Parathyroid adenoma (tissue), 2 donors: ENCODE data around the gene RPL22.

Experiments
- H2AFZ ChIP-seq: fragments of 300-600 bp; sonication (generic); one replicate; pipeline ENCODE4 v1.7.0; 2017; ENCODE audit warnings: antibody characterized with exemption, mild to moderate bottlenecking
- H3K27ac ChIP-seq: fragments of 300-600 bp; sonication (generic); one replicate; pipeline ENCODE4 v1.7.0; 2017
- H3K27me3 ChIP-seq: fragments of 300-600 bp; sonication (generic); one replicate; pipeline ENCODE4 v1.7.0; 2017; ENCODE audit warnings: low read length; ENCODE audit not compliant: control insufficient read depth, insufficient read depth
- H3K36me3 ChIP-seq: fragments of 300-600 bp; sonication (generic); one replicate; pipeline ENCODE4 v1.7.0; 2017; ENCODE audit warnings: low read length; ENCODE audit not compliant: control insufficient read depth, insufficient read depth
- H3K4me1 ChIP-seq: fragments of 300-600 bp; sonication (generic); one replicate; pipeline ENCODE4 v1.7.0; 2017; ENCODE audit warnings: control low read depth
- H3K4me2 ChIP-seq: fragments of 300-600 bp; sonication (generic); one replicate; pipeline ENCODE4 v1.7.0; 2017; ENCODE audit warnings: low read length
- H3K4me3 ChIP-seq: fragments of 300-600 bp; sonication (generic); one replicate; pipeline ENCODE4 v1.7.0; 2017; ENCODE audit warnings: low read depth, low read length
- H3K79me2 ChIP-seq: fragments of 300-600 bp; sonication (generic); one replicate; pipeline ENCODE4 v1.7.0; 2017; ENCODE audit warnings: control low read depth
- H3K9ac ChIP-seq: fragments of 300-600 bp; sonication (generic); one replicate; pipeline ENCODE4 v1.7.0; 2017; ENCODE audit warnings: mild to moderate bottlenecking
- H3K9me3 ChIP-seq: fragments of 300-600 bp; sonication (generic); one replicate; pipeline ENCODE4 v1.7.0; 2017; ENCODE audit warnings: low read length; ENCODE audit not compliant: control insufficient read depth
- CTCF ChIP-seq: fragments of 300-600 bp; sonication (generic); IDR thresholded peaks from one replicate; pipeline ENCODE4 v1.7.0; 2017; ENCODE audit warnings: antibody characterized with exemption, mild to moderate bottlenecking
- donor health status: primary hyperparathyroidism.

Gene RPL22

DNA sequence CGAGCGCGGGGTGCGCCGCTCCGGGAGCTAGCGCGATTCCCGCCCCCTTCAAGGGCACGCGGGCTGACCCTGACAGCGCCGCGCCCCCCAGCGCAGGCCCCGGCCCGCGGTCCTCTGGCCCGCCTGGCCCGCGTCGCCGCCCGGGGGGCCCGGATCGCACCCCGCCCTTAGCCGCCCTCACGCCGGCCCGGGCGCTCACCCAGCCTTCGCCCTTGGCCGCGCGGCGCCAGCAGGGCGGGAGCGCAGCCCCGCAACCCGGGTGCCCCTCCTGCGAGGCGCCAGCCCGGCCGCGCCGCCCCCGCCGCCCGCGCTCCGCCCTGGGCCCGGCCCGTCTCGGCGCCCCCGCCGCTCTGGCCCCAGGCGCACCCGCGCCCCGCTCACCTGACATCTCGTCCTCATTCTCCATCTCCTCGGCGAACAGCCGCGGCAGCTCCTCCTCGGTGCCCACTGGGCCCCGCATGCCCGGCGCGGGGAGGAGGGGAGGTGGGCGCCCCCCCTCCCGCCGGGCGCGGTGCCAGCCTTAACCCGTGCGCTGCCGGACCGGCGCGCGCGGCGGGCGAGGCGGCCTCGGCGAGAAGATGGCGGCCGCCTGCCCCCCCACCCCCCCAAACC, 19.7 kb downstream of the RPL22 start:
- H3K36me3 ChIP-seq: no peaks in the 10 kb centered on the region
- H3K4me2 ChIP-seq: no peak overlapping the region
- TF ChIP-seq CTCF: no peak
- H3K4me3 ChIP-seq: no peak overlapping the region
- H3K79me2 ChIP-seq: no peaks in the 10 kb centered on the region
- H3K4me1 ChIP-seq: no peaks in the 10 kb centered on the region
- no peak overlapping the region for H3K27ac ChIP-seq
- no peak overlapping the region for H2AFZ ChIP-seq
- no peaks in the 10 kb centered on the region for H3K9me3 ChIP-seq
- no peak overlapping the region for H3K9ac ChIP-seq
- H3K27me3 ChIP-seq: peaks cover 8% of the 10 kb centered on the region

GRCh38 chr1:6178751-6179563, 20.4 kb downstream of the RPL22 start:
- Histone ChIP-seq H2AFZ (no peak overlapping the region), H3K27me3 (peaks cover 8% of the 10 kb centered on the region)
- TF ChIP-seq CTCF: no peak

GRCh38 chr1:6177681-6178380, 21.6 kb downstream of the RPL22 start:
- no peaks in the 10 kb centered on the region for H3K36me3 ChIP-seq
- H3K9ac ChIP-seq: no peak overlapping the region
- no peak overlapping the region for H3K4me3 ChIP-seq
- H3K4me1 ChIP-seq: no peaks in the 10 kb centered on the region
- H2AFZ ChIP-seq: no peak overlapping the region
- TF ChIP-seq CTCF: no peak
- H3K27me3 ChIP-seq: peaks cover 8% of the 10 kb centered on the region
- no peak overlapping the region for H3K4me2 ChIP-seq
- no peaks in the 10 kb centered on the region for H3K79me2 ChIP-seq
- H3K27ac ChIP-seq: no peak overlapping the region
- H3K9me3 ChIP-seq: no peaks in the 10 kb centered on the region

More at GRCh38 chr1:6178751-6179563, 20.4 kb downstream of the RPL22 start:
- Histone ChIP-seq H3K9ac (no peak overlapping the region), H3K79me2 (no peaks in the 10 kb centered on the region), H3K4me1 (no peaks in the 10 kb centered on the region), H3K36me3 (no peaks in the 10 kb centered on the region), H3K27ac (no peak overlapping the region), H3K4me2 (no peak overlapping the region), H3K9me3 (no peaks in the 10 kb centered on the region), H3K4me3 (no peak overlapping the region)

GRCh38 chr1:6176779-6177178, 22.6 kb downstream of the RPL22 start:
- no peak for TF ChIP-seq CTCF
- no peak overlapping the region for H3K4me2 ChIP-seq
- no peak overlapping the region for H3K9ac ChIP-seq
- no peaks in the 10 kb centered on the region for H3K9me3 ChIP-seq
- peaks cover 8% of the 10 kb centered on the region for H3K27me3 ChIP-seq
- H3K79me2 ChIP-seq: no peaks in the 10 kb centered on the region
- H3K4me1 ChIP-seq: no peaks in the 10 kb centered on the region
- H3K27ac ChIP-seq: no peak overlapping the region
- no peaks in the 10 kb centered on the region for H3K36me3 ChIP-seq
- no peak overlapping the region for H2AFZ ChIP-seq
- no peak overlapping the region for H3K4me3 ChIP-seq
